ENCODE results near the gene ARHGAP6.

GRCh38 chrX:11205796-11206195 lies 459.9 kb downstream of the ARHGAP6 start:
- TF ChIP-seq POLR2A (IDR thresholded peaks at IDR 0.05) (no peak), CTCF (IDR thresholded peaks at IDR 0.05) (no peak)
